ENCODE data around the gene PTK7. TPM values are rescaled to one million over a fixed set of nuclear protein-coding genes. Genes with fewer than 3 reads are reported as not detected.

Gene PTK7
- total RNA-seq, 1 experiment from 2014 or later, result 165 TPM

DNA sequence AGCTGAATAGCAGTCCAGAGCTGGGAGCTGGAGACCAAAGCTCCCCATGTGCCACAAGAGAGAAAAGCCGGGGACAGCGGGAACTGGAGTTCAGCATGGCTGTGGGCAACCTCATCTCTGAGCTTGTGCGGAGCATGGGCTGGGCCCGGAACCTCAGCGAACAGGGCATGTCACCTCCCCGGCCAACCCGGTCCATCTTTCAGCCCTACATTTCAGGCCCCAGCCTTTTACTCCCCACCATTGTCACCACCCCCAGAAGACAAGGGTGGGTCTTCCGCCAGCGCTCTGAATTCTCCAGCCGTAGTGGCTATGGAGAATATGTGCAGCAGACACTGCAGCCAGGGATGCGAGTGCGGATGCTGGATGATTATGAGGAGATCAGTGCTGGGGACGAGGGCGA is 109.9 kb downstream of the PTK7 start:
- H3K4me1 Mint-ChIP-seq, result peaks cover 16% of the 10 kb centered on the region
- TF ChIP-seq, protein P1, sequence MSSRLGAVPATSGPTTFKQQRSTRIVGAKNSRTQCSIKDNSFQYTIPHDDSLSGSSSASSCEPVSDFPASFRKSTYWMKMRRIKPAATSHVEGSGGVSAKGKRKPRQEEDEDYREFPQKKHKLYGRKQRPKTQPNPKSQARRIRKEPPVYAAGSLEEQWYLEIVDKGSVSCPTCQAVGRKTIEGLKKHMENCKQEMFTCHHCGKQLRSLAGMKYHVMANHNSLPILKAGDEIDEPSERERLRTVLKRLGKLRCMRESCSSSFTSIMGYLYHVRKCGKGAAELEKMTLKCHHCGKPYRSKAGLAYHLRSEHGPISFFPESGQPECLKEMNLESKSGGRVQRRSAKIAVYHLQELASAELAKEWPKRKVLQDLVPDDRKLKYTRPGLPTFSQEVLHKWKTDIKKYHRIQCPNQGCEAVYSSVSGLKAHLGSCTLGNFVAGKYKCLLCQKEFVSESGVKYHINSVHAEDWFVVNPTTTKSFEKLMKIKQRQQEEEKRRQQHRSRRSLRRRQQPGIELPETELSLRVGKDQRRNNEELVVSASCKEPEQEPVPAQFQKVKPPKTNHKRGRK (CRISPR knock-in tag; IDR thresholded peaks at IDR 0.05; ENCODE audit: borderline replicate concordance), result no peak
- TF ChIP-seq FOXJ3 (CRISPR knock-in tag; IDR thresholded peaks at IDR 0.05; ENCODE audit: borderline replicate concordance) (no peak), CREB1 (CRISPR knock-in tag; IDR thresholded peaks at IDR 0.05) (no peak), ZNF317 (CRISPR knock-in tag; IDR thresholded peaks at IDR 0.05; ENCODE audit: borderline replicate concordance, low read depth) (no peak), RELA (CRISPR knock-in tag; IDR thresholded peaks at IDR 0.05; ENCODE audit: borderline replicate concordance) (no peak), JAZF1 (CRISPR knock-in tag; IDR thresholded peaks at IDR 0.05) (no peak), SMAD3 (CRISPR knock-in tag; IDR thresholded peaks at IDR 0.05; ENCODE audit: borderline replicate concordance) (no peak), KAT7 (CRISPR knock-in tag; IDR thresholded peaks at IDR 0.05; ENCODE audit: borderline replicate concordance) (no peak), ZNF138 (CRISPR knock-in tag; conservative IDR thresholded peaks at IDR 0.05) (no peak), CREM (CRISPR knock-in tag; IDR thresholded peaks at IDR 0.05) (no peak), GTF2I (CRISPR knock-in tag; conservative IDR thresholded peaks at IDR 0.05) (no peak), TEAD4 (CRISPR knock-in tag; IDR thresholded peaks at IDR 0.05) (no peak), ATF1 (CRISPR knock-in tag; IDR thresholded peaks at IDR 0.05) (no peak), EMX1 (CRISPR knock-in tag; IDR thresholded peaks at IDR 0.05) (no peak)
- TF ChIP-seq, protein P2, sequence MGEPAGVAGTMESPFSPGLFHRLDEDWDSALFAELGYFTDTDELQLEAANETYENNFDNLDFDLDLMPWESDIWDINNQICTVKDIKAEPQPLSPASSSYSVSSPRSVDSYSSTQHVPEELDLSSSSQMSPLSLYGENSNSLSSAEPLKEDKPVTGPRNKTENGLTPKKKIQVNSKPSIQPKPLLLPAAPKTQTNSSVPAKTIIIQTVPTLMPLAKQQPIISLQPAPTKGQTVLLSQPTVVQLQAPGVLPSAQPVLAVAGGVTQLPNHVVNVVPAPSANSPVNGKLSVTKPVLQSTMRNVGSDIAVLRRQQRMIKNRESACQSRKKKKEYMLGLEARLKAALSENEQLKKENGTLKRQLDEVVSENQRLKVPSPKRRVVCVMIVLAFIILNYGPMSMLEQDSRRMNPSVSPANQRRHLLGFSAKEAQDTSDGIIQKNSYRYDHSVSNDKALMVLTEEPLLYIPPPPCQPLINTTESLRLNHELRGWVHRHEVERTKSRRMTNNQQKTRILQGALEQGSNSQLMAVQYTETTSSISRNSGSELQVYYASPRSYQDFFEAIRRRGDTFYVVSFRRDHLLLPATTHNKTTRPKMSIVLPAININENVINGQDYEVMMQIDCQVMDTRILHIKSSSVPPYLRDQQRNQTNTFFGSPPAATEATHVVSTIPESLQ (CRISPR knock-in tag; IDR thresholded peaks at IDR 0.05), result no peak
- TF ChIP-seq, protein P3, sequence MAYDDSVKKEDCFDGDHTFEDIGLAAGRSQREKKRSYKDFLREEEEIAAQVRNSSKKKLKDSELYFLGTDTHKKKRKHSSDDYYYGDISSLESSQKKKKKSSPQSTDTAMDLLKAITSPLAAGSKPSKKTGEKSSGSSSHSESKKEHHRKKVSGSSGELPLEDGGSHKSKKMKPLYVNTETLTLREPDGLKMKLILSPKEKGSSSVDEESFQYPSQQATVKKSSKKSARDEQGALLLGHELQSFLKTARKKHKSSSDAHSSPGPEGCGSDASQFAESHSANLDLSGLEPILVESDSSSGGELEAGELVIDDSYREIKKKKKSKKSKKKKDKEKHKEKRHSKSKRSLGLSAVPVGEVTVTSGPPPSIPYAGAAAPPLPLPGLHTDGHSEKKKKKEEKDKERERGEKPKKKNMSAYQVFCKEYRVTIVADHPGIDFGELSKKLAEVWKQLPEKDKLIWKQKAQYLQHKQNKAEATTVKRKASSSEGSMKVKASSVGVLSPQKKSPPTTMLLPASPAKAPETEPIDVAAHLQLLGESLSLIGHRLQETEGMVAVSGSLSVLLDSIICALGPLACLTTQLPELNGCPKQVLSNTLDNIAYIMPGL (CRISPR knock-in tag; IDR thresholded peaks at IDR 0.05), result no peak
- TF ChIP-seq, protein P4, sequence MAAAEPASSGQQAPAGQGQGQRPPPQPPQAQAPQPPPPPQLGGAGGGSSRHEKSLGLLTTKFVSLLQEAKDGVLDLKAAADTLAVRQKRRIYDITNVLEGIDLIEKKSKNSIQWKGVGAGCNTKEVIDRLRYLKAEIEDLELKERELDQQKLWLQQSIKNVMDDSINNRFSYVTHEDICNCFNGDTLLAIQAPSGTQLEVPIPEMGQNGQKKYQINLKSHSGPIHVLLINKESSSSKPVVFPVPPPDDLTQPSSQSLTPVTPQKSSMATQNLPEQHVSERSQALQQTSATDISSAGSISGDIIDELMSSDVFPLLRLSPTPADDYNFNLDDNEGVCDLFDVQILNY (CRISPR knock-in tag; IDR thresholded peaks at IDR 0.05), result no peak
- TF ChIP-seq, protein P5, sequence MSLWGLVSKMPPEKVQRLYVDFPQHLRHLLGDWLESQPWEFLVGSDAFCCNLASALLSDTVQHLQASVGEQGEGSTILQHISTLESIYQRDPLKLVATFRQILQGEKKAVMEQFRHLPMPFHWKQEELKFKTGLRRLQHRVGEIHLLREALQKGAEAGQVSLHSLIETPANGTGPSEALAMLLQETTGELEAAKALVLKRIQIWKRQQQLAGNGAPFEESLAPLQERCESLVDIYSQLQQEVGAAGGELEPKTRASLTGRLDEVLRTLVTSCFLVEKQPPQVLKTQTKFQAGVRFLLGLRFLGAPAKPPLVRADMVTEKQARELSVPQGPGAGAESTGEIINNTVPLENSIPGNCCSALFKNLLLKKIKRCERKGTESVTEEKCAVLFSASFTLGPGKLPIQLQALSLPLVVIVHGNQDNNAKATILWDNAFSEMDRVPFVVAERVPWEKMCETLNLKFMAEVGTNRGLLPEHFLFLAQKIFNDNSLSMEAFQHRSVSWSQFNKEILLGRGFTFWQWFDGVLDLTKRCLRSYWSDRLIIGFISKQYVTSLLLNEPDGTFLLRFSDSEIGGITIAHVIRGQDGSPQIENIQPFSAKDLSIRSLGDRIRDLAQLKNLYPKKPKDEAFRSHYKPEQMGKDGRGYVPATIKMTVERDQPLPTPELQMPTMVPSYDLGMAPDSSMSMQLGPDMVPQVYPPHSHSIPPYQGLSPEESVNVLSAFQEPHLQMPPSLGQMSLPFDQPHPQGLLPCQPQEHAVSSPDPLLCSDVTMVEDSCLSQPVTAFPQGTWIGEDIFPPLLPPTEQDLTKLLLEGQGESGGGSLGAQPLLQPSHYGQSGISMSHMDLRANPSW (CRISPR knock-in tag; conservative IDR thresholded peaks at IDR 0.05; ENCODE audit: low read depth), result no peak
- TF ChIP-seq, protein P6, sequence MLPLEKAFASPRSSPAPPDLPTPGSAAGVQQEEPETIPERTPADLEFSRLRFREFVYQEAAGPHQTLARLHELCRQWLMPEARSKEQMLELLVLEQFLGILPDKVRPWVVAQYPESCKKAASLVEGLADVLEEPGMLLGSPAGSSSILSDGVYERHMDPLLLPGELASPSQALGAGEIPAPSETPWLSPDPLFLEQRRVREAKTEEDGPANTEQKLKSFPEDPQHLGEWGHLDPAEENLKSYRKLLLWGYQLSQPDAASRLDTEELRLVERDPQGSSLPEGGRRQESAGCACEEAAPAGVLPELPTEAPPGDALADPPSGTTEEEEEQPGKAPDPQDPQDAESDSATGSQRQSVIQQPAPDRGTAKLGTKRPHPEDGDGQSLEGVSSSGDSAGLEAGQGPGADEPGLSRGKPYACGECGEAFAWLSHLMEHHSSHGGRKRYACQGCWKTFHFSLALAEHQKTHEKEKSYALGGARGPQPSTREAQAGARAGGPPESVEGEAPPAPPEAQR (CRISPR knock-in tag; IDR thresholded peaks at IDR 0.05), result no peak
- TF ChIP-seq, protein P7, sequence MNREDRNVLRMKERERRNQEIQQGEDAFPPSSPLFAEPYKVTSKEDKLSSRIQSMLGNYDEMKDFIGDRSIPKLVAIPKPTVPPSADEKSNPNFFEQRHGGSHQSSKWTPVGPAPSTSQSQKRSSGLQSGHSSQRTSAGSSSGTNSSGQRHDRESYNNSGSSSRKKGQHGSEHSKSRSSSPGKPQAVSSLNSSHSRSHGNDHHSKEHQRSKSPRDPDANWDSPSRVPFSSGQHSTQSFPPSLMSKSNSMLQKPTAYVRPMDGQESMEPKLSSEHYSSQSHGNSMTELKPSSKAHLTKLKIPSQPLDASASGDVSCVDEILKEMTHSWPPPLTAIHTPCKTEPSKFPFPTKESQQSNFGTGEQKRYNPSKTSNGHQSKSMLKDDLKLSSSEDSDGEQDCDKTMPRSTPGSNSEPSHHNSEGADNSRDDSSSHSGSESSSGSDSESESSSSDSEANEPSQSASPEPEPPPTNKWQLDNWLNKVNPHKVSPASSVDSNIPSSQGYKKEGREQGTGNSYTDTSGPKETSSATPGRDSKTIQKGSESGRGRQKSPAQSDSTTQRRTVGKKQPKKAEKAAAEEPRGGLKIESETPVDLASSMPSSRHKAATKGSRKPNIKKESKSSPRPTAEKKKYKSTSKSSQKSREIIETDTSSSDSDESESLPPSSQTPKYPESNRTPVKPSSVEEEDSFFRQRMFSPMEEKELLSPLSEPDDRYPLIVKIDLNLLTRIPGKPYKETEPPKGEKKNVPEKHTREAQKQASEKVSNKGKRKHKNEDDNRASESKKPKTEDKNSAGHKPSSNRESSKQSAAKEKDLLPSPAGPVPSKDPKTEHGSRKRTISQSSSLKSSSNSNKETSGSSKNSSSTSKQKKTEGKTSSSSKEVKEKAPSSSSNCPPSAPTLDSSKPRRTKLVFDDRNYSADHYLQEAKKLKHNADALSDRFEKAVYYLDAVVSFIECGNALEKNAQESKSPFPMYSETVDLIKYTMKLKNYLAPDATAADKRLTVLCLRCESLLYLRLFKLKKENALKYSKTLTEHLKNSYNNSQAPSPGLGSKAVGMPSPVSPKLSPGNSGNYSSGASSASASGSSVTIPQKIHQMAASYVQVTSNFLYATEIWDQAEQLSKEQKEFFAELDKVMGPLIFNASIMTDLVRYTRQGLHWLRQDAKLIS (CRISPR knock-in tag; IDR thresholded peaks at IDR 0.05; ENCODE audit: borderline replicate concordance), result no peak
- H3K4me3 Mint-ChIP-seq, result no peak overlapping the region
- no peaks in the 10 kb centered on the region; the same call in 1 of the 2 replicates for H3K27me3 Mint-ChIP-seq (ENCODE audit: low read depth)
- ATAC-seq, result no peak
- no peaks in the 10 kb centered on the region; the same call in 1 of the 2 replicates for H3K36me3 Mint-ChIP-seq
- ChIA-PET POLR2A (no interaction called here), CTCF (no interaction called here)
- H3K27ac Mint-ChIP-seq, result peak overlapping the region; percentile 61; the same call in 1 of the 2 replicates
- no peak for DNase-seq (ENCODE audit: low spot score)
- H3K9me3 Mint-ChIP-seq, result no peaks in the 10 kb centered on the region

Measured in WTC11 (cell line).